SKM-1 (cell line): ENCODE data around the gene REV1.

Experiments
- DNase-seq: peaks from one replicate; lab custom pipeline; 2025; ENCODE audit not compliant: unreplicated experiment; lab: John Stamatoyannopoulos, UW

Gene REV1

GRCh38 chr2:99451280-99451679 is 38.5 kb downstream of the REV1 start:
- DNase-seq, result no peak

- DNase-seq, result no peak
Measured at GRCh38 chr2:99450199-99450598, 39.6 kb downstream of the REV1 start.

- no peak for DNase-seq
Measured at GRCh38 chr2:99448556-99448955, 41.3 kb downstream of the REV1 start.

- DNase-seq, result no peak
Measured at GRCh38 chr2:99445065-99445464, 44.8 kb downstream of the REV1 start.

- DNase-seq, result no peak
Measured at GRCh38 chr2:99444222-99444621, 45.6 kb downstream of the REV1 start.

GRCh38 chr2:99442837-99443236 is 47.0 kb downstream of the REV1 start:
- no peak for DNase-seq

- DNase-seq, result no peak
Measured at GRCh38 chr2:99439971-99440505, 49.8 kb downstream of the REV1 start.

GRCh38 chr2:99436874-99437273 is 52.9 kb downstream of the REV1 start:
- DNase-seq, result no peak

- DNase-seq, result no peak
Measured at GRCh38 chr2:99433340-99433739, 56.5 kb downstream of the REV1 start.

- DNase-seq, result no peak
Measured at GRCh38 chr2:99431587-99432275, 58.1 kb downstream of the REV1 start.

- no peak for DNase-seq
Measured at GRCh38 chr2:99430614-99431291, 59.1 kb downstream of the REV1 start.

GRCh38 chr2:99425022-99425421 is 64.8 kb downstream of the REV1 start:
- DNase-seq, result no peak

- DNase-seq, result no peak
Measured at GRCh38 chr2:99424371-99424770, 65.4 kb downstream of the REV1 start.

- no peak for DNase-seq
Measured at GRCh38 chr2:99422599-99422998, 67.2 kb downstream of the REV1 start.

GRCh38 chr2:99421469-99421868 is 68.3 kb downstream of the REV1 start:
- no peak for DNase-seq

- no peak for DNase-seq
Measured at GRCh38 chr2:99420751-99421299, 69.0 kb downstream of the REV1 start.

- no peak for DNase-seq
Measured at GRCh38 chr2:99420031-99420430, 69.8 kb downstream of the REV1 start.

GRCh38 chr2:99417396-99417795 is 72.4 kb downstream of the REV1 start:
- DNase-seq, result no peak

- DNase-seq, result no peak
Measured at GRCh38 chr2:99414566-99414965, 75.3 kb downstream of the REV1 start.

- no peak for DNase-seq
Measured at GRCh38 chr2:99410276-99410675, 79.5 kb downstream of the REV1 start.

GRCh38 chr2:99406137-99406536 is 83.7 kb downstream of the REV1 start:
- no peak for DNase-seq
